Measurements from ENCODE around the gene PARD3B.

PARD3B gene

DNA sequence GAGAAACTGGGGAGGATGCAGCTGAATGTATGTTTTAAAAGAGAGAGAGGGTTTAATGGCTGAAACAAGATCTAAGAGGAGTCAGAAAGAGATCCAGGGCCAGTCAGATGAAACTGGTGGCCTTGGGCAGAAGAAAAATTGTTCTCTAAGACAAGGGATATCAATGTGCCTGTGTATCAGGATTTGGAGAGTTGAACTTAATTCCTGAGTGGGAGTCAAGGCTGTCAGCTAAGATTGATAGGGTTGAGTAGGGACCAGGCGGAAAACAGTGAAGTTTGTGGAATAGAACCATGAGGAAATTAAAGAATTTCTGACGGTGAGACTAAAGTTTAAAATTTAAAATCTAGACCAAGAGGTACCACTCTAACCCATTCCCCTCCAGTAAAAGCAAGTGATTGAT lies 199.2 kb downstream of the PARD3B start:
- TF ChIP-seq CTCF (IDR thresholded peaks at IDR 0.05; ENCODE audit: borderline replicate concordance, control extremely low read depth, extremely low read depth, insufficient read depth, missing control alignments): no peak
- DNase-seq (ENCODE audit: low spot score): no peak
- in situ Hi-C loops (cut with MboI; ENCODE audit: low sequenced_read_pairs, unreplicated experiment): no loop called here

DNA sequence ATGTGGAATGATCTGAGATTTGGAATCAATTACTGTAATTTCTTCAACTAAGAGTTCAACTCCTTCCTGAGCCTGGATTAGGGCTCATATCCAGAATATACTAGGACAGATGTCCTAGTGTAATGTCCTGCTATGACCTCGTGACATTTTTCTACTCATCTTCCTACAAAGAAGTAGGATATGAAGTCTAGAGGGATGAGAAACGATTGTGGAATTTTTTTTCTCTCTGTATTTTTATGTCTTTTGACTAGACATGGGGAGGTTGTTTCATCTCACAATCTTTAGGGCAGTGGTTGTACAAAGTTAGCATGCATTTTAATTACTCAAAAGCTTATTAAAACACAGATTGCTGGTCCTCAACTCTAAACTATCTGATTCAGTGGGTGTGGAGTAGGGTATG lies 203.0 kb downstream of the PARD3B start:
- in situ Hi-C loops (cut with MboI; ENCODE audit: low sequenced_read_pairs, unreplicated experiment): no loop called here
- DNase-seq (ENCODE audit: low spot score): no peak
- no peak for TF ChIP-seq CTCF (IDR thresholded peaks at IDR 0.05; ENCODE audit: borderline replicate concordance, control extremely low read depth, extremely low read depth, insufficient read depth, missing control alignments)

GRCh38 chr2:204749319-204749718 lies 204.0 kb downstream of the PARD3B start:
- in situ Hi-C loops (cut with MboI; ENCODE audit: low sequenced_read_pairs, unreplicated experiment): no loop called here
- no peak for TF ChIP-seq CTCF (IDR thresholded peaks at IDR 0.05; ENCODE audit: borderline replicate concordance, control extremely low read depth, extremely low read depth, insufficient read depth, missing control alignments)
- no peak for DNase-seq (ENCODE audit: low spot score)

DNA sequence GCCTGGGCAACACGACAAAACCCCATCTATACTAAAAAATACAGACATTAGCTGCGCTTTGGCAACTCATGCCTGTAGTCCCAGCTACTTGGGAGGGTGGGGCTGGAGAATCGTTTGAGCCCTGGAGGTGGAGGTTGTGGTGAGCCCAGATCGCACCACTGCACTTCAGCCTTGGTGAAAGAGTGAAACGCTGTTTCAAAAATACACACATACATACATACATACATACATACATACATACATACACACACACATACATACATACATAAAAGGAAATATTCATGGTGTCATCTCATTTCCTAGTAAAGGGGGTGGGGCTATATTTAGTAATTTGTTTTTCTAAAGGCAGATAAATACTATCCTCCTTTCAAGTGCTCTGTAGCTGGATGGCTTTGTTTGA lies 205.1 kb downstream of the PARD3B start:
- DNase-seq (ENCODE audit: low spot score): no peak
- TF ChIP-seq CTCF (IDR thresholded peaks at IDR 0.05; ENCODE audit: borderline replicate concordance, control extremely low read depth, extremely low read depth, insufficient read depth, missing control alignments): no peak
- in situ Hi-C loops (cut with MboI; ENCODE audit: low sequenced_read_pairs, unreplicated experiment): no loop called here

DNA sequence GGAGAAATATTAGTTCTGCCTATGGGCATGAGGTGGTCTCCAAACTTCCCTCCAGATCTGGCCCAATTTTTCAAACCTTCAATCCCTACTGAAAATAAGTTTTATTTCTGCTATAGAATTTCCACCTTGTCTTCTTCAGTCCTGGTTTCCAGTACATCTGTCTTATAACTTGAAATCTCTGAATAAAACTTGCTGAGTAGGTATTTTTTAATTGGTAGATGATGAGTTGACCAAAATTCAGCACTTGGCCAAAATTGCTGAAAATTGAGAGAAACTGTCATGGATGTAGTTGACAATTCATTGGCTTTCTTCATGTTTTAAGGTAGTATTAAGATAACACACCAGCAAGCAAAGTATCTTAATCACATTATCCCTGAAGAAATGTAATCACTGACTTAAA lies 206.2 kb downstream of the PARD3B start:
- in situ Hi-C loops (cut with MboI; ENCODE audit: low sequenced_read_pairs, unreplicated experiment): no loop called here
- no peak for TF ChIP-seq CTCF (IDR thresholded peaks at IDR 0.05; ENCODE audit: borderline replicate concordance, control extremely low read depth, extremely low read depth, insufficient read depth, missing control alignments)
- DNase-seq (ENCODE audit: low spot score): no peak

- DNase-seq (ENCODE audit: low spot score): no peak
- no peak for TF ChIP-seq CTCF (IDR thresholded peaks at IDR 0.05; ENCODE audit: borderline replicate concordance, control extremely low read depth, extremely low read depth, insufficient read depth, missing control alignments)
- in situ Hi-C loops (cut with MboI; ENCODE audit: low sequenced_read_pairs, unreplicated experiment): no loop called here
Measured at GRCh38 chr2:204753841-204754240, 208.6 kb downstream of the PARD3B start.

GRCh38 chr2:204754898-204755297 lies 209.6 kb downstream of the PARD3B start:
- in situ Hi-C loops (cut with MboI; ENCODE audit: low sequenced_read_pairs, unreplicated experiment): no loop called here
- TF ChIP-seq CTCF (IDR thresholded peaks at IDR 0.05; ENCODE audit: borderline replicate concordance, control extremely low read depth, extremely low read depth, insufficient read depth, missing control alignments): no peak
- DNase-seq (ENCODE audit: low spot score): no peak

All from GM13976 (cell line).